PC-3 (cell line): Measurements from ENCODE around the gene SNURF.

Source experiments
- EZH2 ChIP-seq: fragments of 300-600 bp; sonication (generic); IDR thresholded peaks from one replicate; pipeline ENCODE4 v1.6.1; 2017; ENCODE audit warnings: antibody characterized with exemption, mild to moderate bottlenecking, low read length; ENCODE audit not compliant: unreplicated experiment
- TF ChIP-seq, protein P1 (sequence below): fragments of 300-600 bp; sonication (generic); conservative IDR thresholded peaks from 2 replicates; pipeline ENCODE4 v1.5.1; 2017; ENCODE audit warnings: antibody characterized with exemption, low read depth, mild to moderate bottlenecking, low read length

DNA sequence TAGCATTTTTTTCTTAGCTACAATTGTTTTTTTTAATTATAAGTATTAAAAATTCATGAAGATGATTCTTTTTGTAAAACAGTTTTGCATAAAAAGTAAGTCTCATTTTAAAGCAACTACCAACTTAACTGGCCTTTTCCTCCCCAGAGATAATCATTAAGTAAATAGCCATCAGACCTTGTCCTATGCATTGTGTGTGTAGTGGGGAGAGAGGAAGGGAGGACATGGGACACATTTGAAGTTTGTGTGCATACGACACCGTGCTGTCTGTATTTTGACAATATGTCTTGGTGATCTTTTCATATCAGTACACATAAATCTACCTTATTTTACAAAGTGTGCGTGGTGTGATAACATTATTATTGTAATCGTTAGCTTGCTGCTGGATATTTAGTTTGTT is 8.1 kb downstream of the SNURF start:
- TF ChIP-seq, protein P1, sequence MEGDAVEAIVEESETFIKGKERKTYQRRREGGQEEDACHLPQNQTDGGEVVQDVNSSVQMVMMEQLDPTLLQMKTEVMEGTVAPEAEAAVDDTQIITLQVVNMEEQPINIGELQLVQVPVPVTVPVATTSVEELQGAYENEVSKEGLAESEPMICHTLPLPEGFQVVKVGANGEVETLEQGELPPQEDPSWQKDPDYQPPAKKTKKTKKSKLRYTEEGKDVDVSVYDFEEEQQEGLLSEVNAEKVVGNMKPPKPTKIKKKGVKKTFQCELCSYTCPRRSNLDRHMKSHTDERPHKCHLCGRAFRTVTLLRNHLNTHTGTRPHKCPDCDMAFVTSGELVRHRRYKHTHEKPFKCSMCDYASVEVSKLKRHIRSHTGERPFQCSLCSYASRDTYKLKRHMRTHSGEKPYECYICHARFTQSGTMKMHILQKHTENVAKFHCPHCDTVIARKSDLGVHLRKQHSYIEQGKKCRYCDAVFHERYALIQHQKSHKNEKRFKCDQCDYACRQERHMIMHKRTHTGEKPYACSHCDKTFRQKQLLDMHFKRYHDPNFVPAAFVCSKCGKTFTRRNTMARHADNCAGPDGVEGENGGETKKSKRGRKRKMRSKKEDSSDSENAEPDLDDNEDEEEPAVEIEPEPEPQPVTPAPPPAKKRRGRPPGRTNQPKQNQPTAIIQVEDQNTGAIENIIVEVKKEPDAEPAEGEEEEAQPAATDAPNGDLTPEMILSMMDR: no peak
- no peak for TF ChIP-seq EZH2
